Ovary (tissue), 9 donors: ENCODE measurements around the gene PPP1R37. TPM values are rescaled to one million over a fixed set of nuclear protein-coding genes. Genes with fewer than 3 reads are reported as not detected.

Experiments
- DNase-seq, 5 donors: peaks; one replicate each; pipeline ENCODE4 v3.0.0-alpha.2; 2019 to 2020
- H3K27ac ChIP-seq, 2 donors: fragments of 200-600 bp; one replicate each; pipeline versions ENCODE4 v1.5.1 to v1.8.0; 2019 to 2022
- H3K27me3 ChIP-seq: fragments of 200-600 bp; one replicate; pipeline ENCODE4 v1.8.0; 2022
- H3K36me3 ChIP-seq: fragments of 200-600 bp; sonication (generic); one replicate; pipeline ENCODE4 v1.5.1; 2019
- H3K4me1 ChIP-seq: one replicate; pipeline ENCODE4 v1.8.1; 2013; ENCODE audit warnings: mild to moderate bottlenecking, moderate library complexity; ENCODE audit not compliant: insufficient read depth
- H3K4me3 ChIP-seq: fragments of 200-600 bp; sonication (generic); one replicate; pipeline ENCODE4 v1.5.1; 2017
- H3K9me3 ChIP-seq, 2 donors: fragments of 200-600 bp in 1 of 2; sonication (generic) in 1 of 2; one replicate each; pipeline versions ENCODE4 v1.5.1 to v1.8.1; 2013 to 2019; ENCODE audit warnings: mild to moderate bottlenecking in 1 of 2, moderate library complexity in 1 of 2
- EP300 ChIP-seq: sonication (generic); formaldehyde crosslinking; IDR thresholded peaks from one replicate; pipeline ENCODE4 v1.6.1; 2017; ENCODE audit warnings: antibody characterized with exemption
- POLR2A ChIP-seq: fragments of 450-650 bp; IDR thresholded peaks from one replicate; pipeline ENCODE4 v1.6.1; 2017; ENCODE audit warnings: antibody characterized with exemption, mild to moderate bottlenecking, moderate library complexity
- WGBS, 3 donors: extraction: QIAGEN DNeasy Blood & Tissue Kit in 1 of 3; methylation state at CpG; one replicate each; pipeline versions ENCODE4 v1.1.5 to v1.1.7; 2013 to 2017; 5-methylcytosine and 5-hydroxymethylcytosine counted together
- intact Hi-C, 4 donors: fragments of 100-400 bp; cut with DNase I; formaldehyde crosslinking; loops; one replicate each; pipeline versions ENCODE4 v1.11.0 to v1.15.1; 2022 to 2023
- polyA plus RNA-seq, 2 donors: library from polyadenylated mRNA; stranded (reverse); fragments of 200-250 nt in 1 of 2; fragments of 350-450 nt in 1 of 2; fragmentation: Illumina TruSeq in 1 of 2; extraction: RNeasy Lipid Tissue Mini Kit (QIAGEN cat#74804) in 1 of 2; gene quantifications; one replicate each; pipeline ENCODE4 v1.2.3, GENCODE V29; 2013 to 2014
- total RNA-seq, 7 donors: library from RNA; depleted of rRNA in 2 of 7; stranded (reverse); fragments of >200 nt in 2 of 7; fragmentation: NEBNext Ultra II Directional in 3 of 7; extraction: Animal tissue kit (Norgen Biotek cat#: 25700) in 3 of 7; gene quantifications; one replicate each; pipeline versions ENCODE4 v1.1.0 to v1.2.4, GENCODE V29; 2016 to 2023
- TF ChIP-seq, protein P1 (sequence below), 3 donors: fragments of 450-650 bp in 2 of 3; fragments of 200-600 bp in 1 of 3; IDR thresholded peaks; one replicate each; pipeline versions ENCODE4 v1.5.1 to v1.8.0; 2016 to 2022; ENCODE audit warnings: antibody characterized with exemption in 3 of 3, mild to moderate bottlenecking in 1 of 3
- donor health status: DM: no; HTN: no; CAD: no; lungs with moderate emphysema.
- donor health status: DM: no; HTN: no; CAD: no.
- donor health status: Bipolar disorder and iron deficiency.
- donor health status: DM: yes; HTN: yes; CAD: no.
- donor health status: DM: no; HTN: no; CAD: no.
- donor health status: DM: yes; HTN: yes; CAD: no.

PPP1R37 gene
- total and polyA plus RNA-seq, 9 donors = 5.5 to 28.4 (median 20.2) TPM

- Histone ChIP-seq H3K4me1 (no peaks in the 10 kb centered on the region), H3K9me3 (no peaks in the 10 kb centered on the region), H3K4me3 (no peak overlapping the region), H3K36me3 (no peaks in the 10 kb centered on the region), H3K27me3 (no peaks in the 10 kb centered on the region), H3K27ac (no peak overlapping the region)
- DNase-seq = no peak
- 40 to 65% (median 58%) methylated on average over 7 of the region's 7 CpGs for WGBS, 3 donors
- TF ChIP-seq POLR2A (no peak), EP300 (no peak)
- TF ChIP-seq, protein P1, sequence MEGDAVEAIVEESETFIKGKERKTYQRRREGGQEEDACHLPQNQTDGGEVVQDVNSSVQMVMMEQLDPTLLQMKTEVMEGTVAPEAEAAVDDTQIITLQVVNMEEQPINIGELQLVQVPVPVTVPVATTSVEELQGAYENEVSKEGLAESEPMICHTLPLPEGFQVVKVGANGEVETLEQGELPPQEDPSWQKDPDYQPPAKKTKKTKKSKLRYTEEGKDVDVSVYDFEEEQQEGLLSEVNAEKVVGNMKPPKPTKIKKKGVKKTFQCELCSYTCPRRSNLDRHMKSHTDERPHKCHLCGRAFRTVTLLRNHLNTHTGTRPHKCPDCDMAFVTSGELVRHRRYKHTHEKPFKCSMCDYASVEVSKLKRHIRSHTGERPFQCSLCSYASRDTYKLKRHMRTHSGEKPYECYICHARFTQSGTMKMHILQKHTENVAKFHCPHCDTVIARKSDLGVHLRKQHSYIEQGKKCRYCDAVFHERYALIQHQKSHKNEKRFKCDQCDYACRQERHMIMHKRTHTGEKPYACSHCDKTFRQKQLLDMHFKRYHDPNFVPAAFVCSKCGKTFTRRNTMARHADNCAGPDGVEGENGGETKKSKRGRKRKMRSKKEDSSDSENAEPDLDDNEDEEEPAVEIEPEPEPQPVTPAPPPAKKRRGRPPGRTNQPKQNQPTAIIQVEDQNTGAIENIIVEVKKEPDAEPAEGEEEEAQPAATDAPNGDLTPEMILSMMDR (IDR thresholded peaks at IDR 0.05) = no peak
- intact Hi-C loops = no loop called here
Measured at GRCh38 chr19:45171211-45171623, 78.2 kb downstream of the PPP1R37 start.

DNA sequence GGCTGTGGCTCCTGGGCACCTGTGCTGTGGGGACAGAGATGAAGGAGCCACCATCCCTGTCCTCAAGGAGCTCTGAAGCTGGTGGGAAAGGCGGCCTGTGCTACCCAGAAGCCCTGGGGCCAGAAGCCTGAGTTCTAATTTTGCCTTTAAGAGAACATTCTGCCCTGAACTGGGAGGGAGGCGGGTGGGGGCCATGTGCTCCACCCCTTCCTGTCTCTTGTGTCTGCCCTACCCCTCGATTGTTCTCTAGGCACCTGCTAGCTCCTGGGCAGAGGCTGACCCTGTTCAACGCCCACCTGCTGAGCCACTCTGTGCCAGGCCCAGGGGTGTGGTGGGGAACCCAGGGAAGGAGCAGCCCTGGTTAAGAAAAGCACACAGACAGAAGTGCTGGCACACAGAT is 79.2 kb downstream of the PPP1R37 start:
- TF ChIP-seq, protein P1 (IDR thresholded peaks at IDR 0.05) = no peak
- no peak for TF ChIP-seq POLR2A
- no peak for TF ChIP-seq EP300
- peaks cover 3% of the 10 kb centered on the region for H3K4me1 ChIP-seq
- H3K36me3 ChIP-seq = no peaks in the 10 kb centered on the region
- H3K9me3 ChIP-seq = no peaks in the 10 kb centered on the region
- no peak for DNase-seq
- intact Hi-C loops = no loop called here
- 83 to 85% (median 84%) methylated on average over 4 of the region's 4 CpGs for WGBS, 3 donors
- no peak overlapping the region for H3K4me3 ChIP-seq
- no peak overlapping the region for H3K27ac ChIP-seq
- no peaks in the 10 kb centered on the region for H3K27me3 ChIP-seq

GRCh38 chr19:45172611-45173208 is 79.7 kb downstream of the PPP1R37 start:
- no peak overlapping the region for H3K4me3 ChIP-seq
- TF ChIP-seq, protein P1 (IDR thresholded peaks at IDR 0.05) = no peak
- TF ChIP-seq EP300 (no peak), POLR2A (no peak)
- 91 to 93% (median 91%) methylated on average over 16 to 18 of the region's 18 CpGs for WGBS, 3 donors
- H3K4me1 ChIP-seq = peaks cover 5% of the 10 kb centered on the region
- intact Hi-C loops = no loop called here
- no peak overlapping the region for H3K27ac ChIP-seq
- H3K9me3 ChIP-seq = no peaks in the 10 kb centered on the region
- DNase-seq = no peak
- no peaks in the 10 kb centered on the region for H3K36me3 ChIP-seq
- H3K27me3 ChIP-seq = no peaks in the 10 kb centered on the region

DNA sequence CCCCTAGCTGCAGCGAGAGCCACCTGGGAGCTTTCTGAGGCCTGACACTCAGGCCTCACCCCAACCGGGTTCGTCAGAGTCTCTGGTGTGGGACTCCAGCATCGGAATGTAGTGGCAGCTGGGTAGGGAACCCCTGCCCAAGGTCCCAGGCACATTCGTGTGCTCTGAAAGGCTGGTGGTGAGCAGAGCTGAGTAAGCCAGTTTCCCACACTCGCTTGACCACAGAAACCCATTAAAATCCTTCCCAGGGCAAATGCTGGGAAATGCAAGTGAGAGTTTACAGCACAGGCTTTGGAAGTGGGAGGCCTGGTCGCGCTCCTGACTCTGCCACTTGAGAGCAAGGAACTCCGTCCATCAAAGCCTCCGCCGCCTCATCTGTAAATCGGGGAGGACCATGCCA is 80.8 kb downstream of the PPP1R37 start:
- Histone ChIP-seq H3K9me3 (no peaks in the 10 kb centered on the region), H3K4me1 (peaks cover 5% of the 10 kb centered on the region), H3K4me3 (no peak overlapping the region), H3K36me3 (no peaks in the 10 kb centered on the region), H3K27ac (no peak overlapping the region), H3K27me3 (no peaks in the 10 kb centered on the region)
- TF ChIP-seq POLR2A = no peak
- no peak for TF ChIP-seq EP300
- TF ChIP-seq, protein P1 (IDR thresholded peaks at IDR 0.05) = no peak
- no peak for DNase-seq
- intact Hi-C loops = no loop called here
- 72 to 76% (median 76%) methylated on average over 12 of the region's 12 CpGs for WGBS, 3 donors
